ENCODE results near the gene ZXDC. TPM values are rescaled to one million over a fixed set of nuclear protein-coding genes. Genes with fewer than 3 reads are reported as not detected.
A peak's percentile ranks its signal among the peaks of the same experiment; 100 is the strongest.

Gene ZXDC
- total RNA-seq, 2 donors from 2014 or later: 18.9 to 25.5 TPM

- Histone ChIP-seq H3K9me3 (no peaks in the 10 kb centered on the region), H3K27ac (no peak overlapping the region), H3K4me1 (no peaks in the 10 kb centered on the region), H3K36me3 (peaks cover 52% of the 10 kb centered on the region), H3K27me3 (no peaks in the 10 kb centered on the region), H3K4me3 (no peak overlapping the region)
- no peak for TF ChIP-seq CTCF (IDR thresholded peaks at IDR 0.05)
- DNase-seq (ENCODE audit: low spot score): peak; percentile 54
Observed at GRCh38 chr3:126439346-126439967, 36.2 kb downstream of the ZXDC start.

- Histone ChIP-seq H3K4me3 (no peak overlapping the region), H3K27ac (no peak overlapping the region), H3K4me1 (peaks cover 0 to 5% of the 10 kb centered on the region in 2 donors), H3K36me3 (peaks cover 52% of the 10 kb centered on the region), H3K27me3 (no peaks in the 10 kb centered on the region), H3K9me3 (no peaks in the 10 kb centered on the region)
- no peak for TF ChIP-seq CTCF (IDR thresholded peaks at IDR 0.05)
- peak; percentile 54 for DNase-seq (ENCODE audit: low spot score)
Observed at GRCh38 chr3:126438746-126439145, 36.9 kb downstream of the ZXDC start.

- Histone ChIP-seq H3K27me3 (no peaks in the 10 kb centered on the region), H3K36me3 (peaks cover 50% of the 10 kb centered on the region), H3K9me3 (no peaks in the 10 kb centered on the region), H3K4me1 (peaks cover 0 to 9% of the 10 kb centered on the region in 2 donors), H3K27ac (no peak overlapping the region), H3K4me3 (no peak overlapping the region)
- no peak for TF ChIP-seq CTCF (IDR thresholded peaks at IDR 0.05)
- DNase-seq (ENCODE audit: low spot score): peak; percentile 9
Observed at GRCh38 chr3:126438186-126438585, 37.5 kb downstream of the ZXDC start.

GRCh38 chr3:126436826-126437717, 38.6 kb downstream of the ZXDC start:
- Histone ChIP-seq H3K4me1 (peaks cover 0 to 13% of the 10 kb centered on the region in 2 donors), H3K27ac (no peak overlapping the region), H3K4me3 (no peak overlapping the region), H3K9me3 (no peaks in the 10 kb centered on the region), H3K36me3 (peaks cover 47% of the 10 kb centered on the region), H3K27me3 (no peaks in the 10 kb centered on the region)
- no peak for TF ChIP-seq CTCF (IDR thresholded peaks at IDR 0.05)
- DNase-seq (ENCODE audit: low spot score): peak; percentile 21

- peak; percentile 32 for DNase-seq (ENCODE audit: low spot score)
- H3K36me3 ChIP-seq: peaks cover 47% of the 10 kb centered on the region
Observed at GRCh38 chr3:126435456-126436315, 40.0 kb downstream of the ZXDC start.

More at GRCh38 chr3:126435456-126436315, 40.0 kb downstream of the ZXDC start:
- no peak for TF ChIP-seq CTCF (IDR thresholded peaks at IDR 0.05)
- no peak overlapping the region for H3K4me3 ChIP-seq
- H3K4me1 ChIP-seq: peaks cover 0 to 13% of the 10 kb centered on the region in 2 donors
- peaks cover 0 to 3% of the 10 kb centered on the region in 2 donors for H3K9me3 ChIP-seq
- no peak overlapping the region for H3K27ac ChIP-seq
- H3K27me3 ChIP-seq: no peaks in the 10 kb centered on the region

Data from right atrium auricular region (tissue), 2 donors.